Erythroblast (primary cell): ENCODE data around the gene SNX33.
"Not testable (repeated sequence)": the region's sequence is repeated elsewhere in the genome, so short reads cannot be mapped to it uniquely, and the experiment has no call there.

Experiments
- GATA1 ChIP-seq: IDR thresholded peaks from 2 replicates; pipeline ENCODE4 v1.6.1; 2011; ENCODE audit warnings: low read depth, mild to moderate bottlenecking, control low read depth, low read length, moderate library complexity
- POLR2A ChIP-seq: IDR thresholded peaks from 2 replicates; pipeline ENCODE4 v1.6.1; 2011; ENCODE audit warnings: mild to moderate bottlenecking, low read length

GRCh38 chr15:75701071-75702003 is 53.6 kb downstream of the SNX33 start:
- TF ChIP-seq POLR2A, GATA1: not testable (repeated sequence)
